OCI-LY3 (cell line): Measurements from ENCODE around the gene TTLL11.

ENCODE experiments used
- H2AFZ ChIP-seq: fragments of 200-600, 300-600 bp; shearing (Covaris generic); 2 replicates; pipeline ENCODE4 v1.6.0; 2014; ENCODE audit warnings: antibody characterized with exemption, low read depth, low read length
- H3K27ac ChIP-seq: fragments of 200-600, 300-600 bp; sonication (generic); 2 replicates; pipeline ENCODE4 v1.5.1; 2014; ENCODE audit warnings: mild to moderate bottlenecking, low read length, moderate library complexity, mixed read lengths
- H3K27me3 ChIP-seq: fragments of 200-600, 300-600 bp; sonication (generic); 2 replicates; pipeline ENCODE4 v1.6.1; 2014; ENCODE audit warnings: low read depth, low read length, mixed read lengths
- H3K36me3 ChIP-seq: fragments of 200-600, 300-600 bp; sonication (generic); replicated peaks from 2 replicates; pipeline ENCODE3; 2014; ENCODE audit warnings: low read depth, low read length, mixed read lengths
- H3K4me1 ChIP-seq: fragments of 300-600, 200-600 bp; sonication (generic); 2 replicates; pipeline ENCODE4 v1.6.1; 2014; ENCODE audit warnings: low read length, mixed read lengths
- H3K4me2 ChIP-seq: fragments of 200-600, 300-600 bp; sonication (generic); 2 replicates; pipeline ENCODE4 v1.6.1; 2014; ENCODE audit warnings: low read length, mixed read lengths
- H3K4me3 ChIP-seq: fragments of 300-600, 200-600 bp; sonication (generic); 2 replicates; pipeline ENCODE4 v1.5.1; 2014; ENCODE audit warnings: antibody characterized with exemption, mild to moderate bottlenecking, low read length, moderate library complexity
- H3K79me2 ChIP-seq: fragments of 300-600, 200-600 bp; shearing (Covaris generic); 2 replicates; pipeline ENCODE4 v1.6.1; 2014; ENCODE audit warnings: mild to moderate bottlenecking, low read length, mixed read lengths
- H3K9ac ChIP-seq: fragments of 300-600, 200-600 bp; shearing (Covaris generic); 2 replicates; pipeline ENCODE4 v1.6.0; 2014; ENCODE audit warnings: mild to moderate bottlenecking, low read length, moderate library complexity
- H3K9me3 ChIP-seq: fragments of 200-600, 300-600 bp; shearing (Covaris generic); 2 replicates; pipeline ENCODE4 v1.6.1; 2014; ENCODE audit warnings: low read length, mixed read lengths; ENCODE audit not compliant: insufficient read depth
- H4K20me1 ChIP-seq: fragments of 200-600, 300-600 bp; sonication (generic); 2 replicates; pipeline ENCODE4 v1.6.1; 2016; ENCODE audit warnings: low read length, mixed read lengths; ENCODE audit not compliant: insufficient read depth
- EZH2phosphoT487 ChIP-seq: fragments of 200-600 bp; shearing (Covaris generic); IDR thresholded peaks from 2 replicates; pipeline ENCODE4 v1.6.1; 2018; ENCODE audit warnings: antibody characterized with exemption, mixed run types, low read depth
- TF ChIP-seq, protein P1 (sequence below): fragments of 200-600, 300-600 bp; sonication (generic); IDR thresholded peaks from 2 replicates; pipeline ENCODE4 v1.5.1; 2014; ENCODE audit warnings: antibody characterized with exemption, low read length, low read depth

The TTLL11 gene

DNA sequence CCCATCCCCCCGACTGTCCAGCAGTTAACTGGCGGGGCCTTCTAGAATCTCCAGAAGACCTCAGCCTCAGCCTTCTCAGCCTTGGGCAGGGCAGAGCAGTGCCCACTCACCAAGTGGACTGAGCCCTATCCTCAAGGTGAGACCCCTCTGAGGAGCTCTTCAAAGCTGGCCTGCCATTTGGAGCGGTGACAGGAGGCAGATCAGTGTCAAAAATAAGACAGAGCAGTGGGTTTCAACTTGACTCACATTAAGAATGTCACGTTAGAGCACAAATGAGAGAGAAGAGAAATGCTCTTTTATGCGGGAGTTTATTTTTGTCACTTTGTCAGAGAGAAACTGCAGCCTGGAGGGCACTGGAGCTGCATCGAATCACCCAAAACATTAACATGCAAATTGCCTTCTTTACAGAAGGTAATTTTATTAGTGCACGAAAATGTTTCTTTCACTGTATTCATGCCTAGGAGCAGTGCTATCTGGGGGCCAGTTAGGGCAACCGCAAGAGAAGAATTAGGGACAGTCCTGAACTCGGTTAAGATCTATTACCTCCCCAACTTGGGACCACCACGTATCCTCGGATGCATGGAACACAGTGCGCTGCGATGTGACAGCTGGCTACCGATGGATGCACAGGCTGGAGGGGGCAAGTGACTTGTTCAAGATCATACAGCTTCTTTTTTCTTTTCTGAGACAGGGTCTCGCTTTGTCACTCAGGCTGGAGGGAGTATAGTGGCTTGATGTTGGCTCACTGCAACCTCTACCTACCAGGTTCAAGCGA is 253.2 kb downstream of the TTLL11 start:
- Histone ChIP-seq H3K27me3 (no peaks in the 10 kb centered on the region), H3K36me3 (no peaks in the 10 kb centered on the region), H3K4me1 (peaks cover 22% of the 10 kb centered on the region), H3K4me2 (peak overlapping the region; percentile 80), H3K79me2 (no peaks in the 10 kb centered on the region), H3K9ac (peak overlapping the region; percentile 22), H2AFZ (no peak overlapping the region), H4K20me1 (no peaks in the 10 kb centered on the region), H3K27ac (peak overlapping the region; percentile 66), H3K9me3 (0 out of 2 replicates have a peak, but pooled peaks cover 3% of the 10 kb centered on the region), H3K4me3 (peak overlapping the region; percentile 59)
- TF ChIP-seq, protein P1, sequence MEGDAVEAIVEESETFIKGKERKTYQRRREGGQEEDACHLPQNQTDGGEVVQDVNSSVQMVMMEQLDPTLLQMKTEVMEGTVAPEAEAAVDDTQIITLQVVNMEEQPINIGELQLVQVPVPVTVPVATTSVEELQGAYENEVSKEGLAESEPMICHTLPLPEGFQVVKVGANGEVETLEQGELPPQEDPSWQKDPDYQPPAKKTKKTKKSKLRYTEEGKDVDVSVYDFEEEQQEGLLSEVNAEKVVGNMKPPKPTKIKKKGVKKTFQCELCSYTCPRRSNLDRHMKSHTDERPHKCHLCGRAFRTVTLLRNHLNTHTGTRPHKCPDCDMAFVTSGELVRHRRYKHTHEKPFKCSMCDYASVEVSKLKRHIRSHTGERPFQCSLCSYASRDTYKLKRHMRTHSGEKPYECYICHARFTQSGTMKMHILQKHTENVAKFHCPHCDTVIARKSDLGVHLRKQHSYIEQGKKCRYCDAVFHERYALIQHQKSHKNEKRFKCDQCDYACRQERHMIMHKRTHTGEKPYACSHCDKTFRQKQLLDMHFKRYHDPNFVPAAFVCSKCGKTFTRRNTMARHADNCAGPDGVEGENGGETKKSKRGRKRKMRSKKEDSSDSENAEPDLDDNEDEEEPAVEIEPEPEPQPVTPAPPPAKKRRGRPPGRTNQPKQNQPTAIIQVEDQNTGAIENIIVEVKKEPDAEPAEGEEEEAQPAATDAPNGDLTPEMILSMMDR = no peak
- TF ChIP-seq EZH2phosphoT487 = no peak

DNA sequence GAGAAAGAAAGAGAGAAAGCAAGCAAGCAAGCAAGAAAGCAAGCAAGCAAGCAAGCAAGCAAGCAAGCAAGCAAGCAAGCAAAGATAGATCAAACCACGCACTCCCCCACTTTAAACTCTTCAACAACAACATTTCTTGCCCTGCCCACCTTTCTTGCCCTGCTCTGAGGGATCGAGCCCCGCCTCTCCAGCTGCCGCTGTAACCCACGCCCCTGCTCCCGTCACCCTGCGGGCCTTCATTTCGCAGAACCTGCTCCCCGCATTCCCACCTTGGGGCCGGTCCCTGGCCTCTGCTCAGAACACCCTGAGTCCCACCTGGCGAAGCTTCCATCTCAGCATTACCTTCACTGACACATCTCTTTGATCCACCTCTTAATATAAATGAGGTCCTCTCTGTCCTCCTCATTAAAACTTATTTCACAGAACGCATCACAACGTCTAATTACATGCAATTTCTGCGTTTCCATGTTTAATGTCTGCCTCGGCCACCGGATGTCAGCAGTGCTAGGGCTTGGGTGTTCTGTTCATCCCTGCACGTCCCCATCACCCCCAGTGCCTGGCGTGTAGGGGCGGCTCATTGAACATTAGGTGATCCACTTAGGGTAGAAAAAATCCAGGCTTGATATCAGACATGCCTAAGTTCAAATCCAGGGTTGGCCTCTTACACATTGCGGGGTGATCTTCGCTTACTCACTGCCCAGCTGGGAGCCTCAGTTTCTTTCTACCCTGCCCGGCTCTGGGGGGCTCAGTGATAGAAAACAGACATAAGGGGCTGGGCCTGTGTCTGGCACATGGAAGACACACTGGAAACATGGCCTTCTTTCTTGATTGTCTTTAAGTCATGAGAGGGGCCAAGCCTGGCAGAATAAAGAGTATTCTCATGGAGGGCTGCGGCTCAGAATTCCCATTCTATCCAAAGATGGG is 254.1 kb downstream of the TTLL11 start:
- H3K4me2 ChIP-seq = peak overlapping the region; percentile 80
- peak overlapping the region; percentile 59 for H3K4me3 ChIP-seq
- peaks cover 22% of the 10 kb centered on the region for H3K4me1 ChIP-seq
- no peak overlapping the region for H2AFZ ChIP-seq
- H3K9me3 ChIP-seq = no peaks in the 10 kb centered on the region
- H3K79me2 ChIP-seq = no peaks in the 10 kb centered on the region
- peak overlapping the region; percentile 66 for H3K27ac ChIP-seq
- no peaks in the 10 kb centered on the region for H4K20me1 ChIP-seq
- no peak for TF ChIP-seq EZH2phosphoT487
- TF ChIP-seq, protein P1 = peak; percentile 39
- H3K27me3 ChIP-seq = no peaks in the 10 kb centered on the region
- H3K9ac ChIP-seq = peak overlapping the region; percentile 22
- H3K36me3 ChIP-seq = no peaks in the 10 kb centered on the region

DNA sequence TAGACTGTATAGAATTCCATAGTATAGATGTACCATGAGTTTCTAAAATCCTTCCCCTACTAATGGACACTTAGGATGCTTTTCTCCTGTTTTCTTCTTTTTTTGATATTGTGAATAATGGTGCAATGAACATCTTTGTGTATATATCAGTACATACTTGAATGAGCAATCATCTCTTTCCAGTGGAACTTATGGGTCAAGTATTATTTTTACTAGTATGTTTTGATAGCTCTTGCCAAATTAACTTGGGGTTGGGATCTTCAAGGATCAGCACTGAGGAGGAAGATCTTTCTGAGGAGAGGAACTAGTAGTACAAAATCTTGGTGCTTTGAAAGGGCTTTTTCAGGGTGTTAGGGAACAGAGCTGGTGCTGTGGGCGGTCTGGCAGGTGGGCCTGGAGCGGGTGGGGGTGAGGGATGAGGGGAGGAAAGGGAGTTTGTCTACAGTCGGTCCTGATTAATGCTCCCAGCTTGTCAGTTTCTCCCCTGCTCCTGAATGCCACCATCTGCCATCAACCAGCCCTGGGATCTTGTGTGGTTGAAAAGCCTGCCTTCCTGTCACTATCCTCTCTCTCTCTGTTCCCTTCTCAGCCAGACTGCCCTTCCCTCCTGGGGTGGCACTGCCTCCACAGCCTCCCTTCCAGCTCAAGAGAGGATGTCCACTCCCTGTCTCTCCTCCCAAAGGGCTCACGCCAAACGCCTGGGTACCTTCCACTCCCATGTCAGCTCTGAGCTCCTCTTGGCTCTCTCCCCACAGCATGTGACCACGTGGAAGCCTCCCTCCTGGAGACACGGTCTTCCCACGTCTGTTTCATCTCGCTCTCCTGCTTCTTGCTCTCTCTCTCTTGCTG is 255.8 kb downstream of the TTLL11 start:
- H3K27me3 ChIP-seq = no peaks in the 10 kb centered on the region
- H3K36me3 ChIP-seq = no peaks in the 10 kb centered on the region
- no peak for TF ChIP-seq EZH2phosphoT487
- TF ChIP-seq, protein P1 = no peak
- H3K9ac ChIP-seq = no peak overlapping the region
- H3K4me1 ChIP-seq = peaks cover 22% of the 10 kb centered on the region
- no peaks in the 10 kb centered on the region for H3K9me3 ChIP-seq
- H3K27ac ChIP-seq = no peak overlapping the region
- no peaks in the 10 kb centered on the region for H3K79me2 ChIP-seq
- H3K4me3 ChIP-seq = no peak overlapping the region
- H3K4me2 ChIP-seq = no peak overlapping the region
- H4K20me1 ChIP-seq = no peaks in the 10 kb centered on the region
- no peak overlapping the region for H2AFZ ChIP-seq
